ENCODE results near the gene BMP7.

Gene BMP7

GRCh38 chr20:57177636-57178280, 88.7 kb downstream of the BMP7 start:
- in situ Hi-C loops (cut with HindIII; ENCODE audit: low sequenced_read_pairs) = no loop called here

- in situ Hi-C loops (cut with HindIII; ENCODE audit: low sequenced_read_pairs) = no loop called here
These were observed 89.6 kb downstream of the BMP7 start for GRCh38 chr20:57176842-57177241.

- in situ Hi-C loops (cut with HindIII; ENCODE audit: low sequenced_read_pairs) = no loop called here
These were observed 90.9 kb downstream of the BMP7 start for GRCh38 chr20:57175397-57176010.

GRCh38 chr20:57174737-57175136, 91.7 kb downstream of the BMP7 start:
- in situ Hi-C loops (cut with HindIII; ENCODE audit: low sequenced_read_pairs) = no loop called here

GRCh38 chr20:57173986-57174385, 92.5 kb downstream of the BMP7 start:
- in situ Hi-C loops (cut with HindIII; ENCODE audit: low sequenced_read_pairs) = no loop called here

- in situ Hi-C loops (cut with HindIII; ENCODE audit: low sequenced_read_pairs) = no loop called here
These were observed 93.4 kb downstream of the BMP7 start for GRCh38 chr20:57173041-57173440.

GRCh38 chr20:57170343-57170742, 96.1 kb downstream of the BMP7 start:
- in situ Hi-C loops (cut with HindIII; ENCODE audit: low sequenced_read_pairs) = no loop called here

GRCh38 chr20:57169162-57169561, 97.3 kb downstream of the BMP7 start:
- in situ Hi-C loops (cut with HindIII; ENCODE audit: low sequenced_read_pairs) = no loop called here

- in situ Hi-C loops (cut with HindIII; ENCODE audit: low sequenced_read_pairs) = no loop called here
These were observed 98.3 kb downstream of the BMP7 start for GRCh38 chr20:57167971-57168701.

GRCh38 chr20:57167292-57167655, 99.2 kb downstream of the BMP7 start:
- in situ Hi-C loops (cut with HindIII; ENCODE audit: low sequenced_read_pairs) = no loop called here

GRCh38 chr20:57166568-57167291, 99.7 kb downstream of the BMP7 start:
- in situ Hi-C loops (cut with HindIII; ENCODE audit: low sequenced_read_pairs) = no loop called here

- in situ Hi-C loops (cut with HindIII; ENCODE audit: low sequenced_read_pairs) = no loop called here
These were observed 100.9 kb downstream of the BMP7 start for GRCh38 chr20:57165427-57166004.

- in situ Hi-C loops (cut with HindIII; ENCODE audit: low sequenced_read_pairs) = no loop called here
These were observed 101.6 kb downstream of the BMP7 start for GRCh38 chr20:57164872-57165271.

- in situ Hi-C loops (cut with HindIII; ENCODE audit: low sequenced_read_pairs) = no loop called here
These were observed 103.4 kb downstream of the BMP7 start for GRCh38 chr20:57163041-57163440.

GRCh38 chr20:57162362-57162652, 104.1 kb downstream of the BMP7 start:
- in situ Hi-C loops (cut with HindIII; ENCODE audit: low sequenced_read_pairs) = no loop called here

- in situ Hi-C loops (cut with HindIII; ENCODE audit: low sequenced_read_pairs) = no loop called here
These were observed 104.7 kb downstream of the BMP7 start for GRCh38 chr20:57161478-57162361.

- in situ Hi-C loops (cut with HindIII; ENCODE audit: low sequenced_read_pairs) = no loop called here
These were observed 105.5 kb downstream of the BMP7 start for GRCh38 chr20:57160985-57161384.

GRCh38 chr20:57159945-57160610, 106.4 kb downstream of the BMP7 start:
- in situ Hi-C loops (cut with HindIII; ENCODE audit: low sequenced_read_pairs) = no loop called here

GRCh38 chr20:57159193-57159851, 107.1 kb downstream of the BMP7 start:
- in situ Hi-C loops (cut with HindIII; ENCODE audit: low sequenced_read_pairs) = no loop called here

Data from endothelial cell of hepatic sinusoid (primary cell).